Posterior cingulate gyrus (tissue), 11 donors: ENCODE measurements around the gene FH.

Experiments
- DNase-seq, 10 donors: peaks; one replicate each; pipeline versions ENCODE4 v3.0.0 to v3.0.0-alpha.2; 2020 to 2021; ENCODE audit warnings: mixed read lengths in 3 of 10
- intact Hi-C: fragments of 100-400 bp; cut with DNase I; formaldehyde crosslinking; loops from one replicate; pipeline ENCODE4 v1.15.1; 2023

The FH gene

DNA sequence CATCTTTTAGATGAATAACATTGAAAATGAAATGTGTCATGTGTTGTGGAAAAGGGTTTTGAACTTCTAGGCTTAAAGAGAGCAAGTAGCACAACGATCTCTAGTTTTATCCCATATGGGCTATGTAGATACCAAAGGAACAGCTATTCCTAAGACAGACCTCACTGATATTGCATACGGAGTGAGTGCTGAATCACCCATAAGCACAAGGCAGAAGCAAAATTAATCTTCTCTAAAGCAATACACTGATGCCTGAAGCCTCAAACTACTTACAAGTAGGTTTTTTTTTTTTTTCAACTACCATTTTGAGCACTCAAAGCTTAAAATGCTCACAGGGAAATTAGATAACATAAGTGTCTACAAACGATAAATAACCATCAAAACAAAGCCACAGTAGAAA, 7.6 kb upstream of the FH start:
- intact Hi-C loops = no loop called here
- DNase-seq = no peak

DNA sequence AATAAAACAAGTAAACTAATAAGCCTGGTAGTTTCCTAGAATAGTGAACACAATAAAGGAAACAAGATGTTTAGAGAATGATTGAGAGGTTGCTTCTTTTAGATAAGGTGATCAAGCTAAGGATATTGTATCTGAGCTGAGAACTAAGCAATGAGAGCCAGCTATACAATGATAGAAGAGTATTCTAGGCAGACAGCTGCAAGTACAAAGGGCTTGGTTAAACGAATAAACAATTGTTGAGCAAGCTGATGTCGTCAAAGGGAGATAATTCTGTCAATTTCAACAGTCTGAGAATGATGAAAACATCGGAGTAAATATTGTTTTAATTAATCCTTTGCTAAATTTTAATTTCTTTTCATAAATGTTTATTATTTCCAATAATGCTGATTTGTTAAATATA, 5.5 kb upstream of the FH start:
- intact Hi-C loops = no loop called here
- no peak for DNase-seq

DNA sequence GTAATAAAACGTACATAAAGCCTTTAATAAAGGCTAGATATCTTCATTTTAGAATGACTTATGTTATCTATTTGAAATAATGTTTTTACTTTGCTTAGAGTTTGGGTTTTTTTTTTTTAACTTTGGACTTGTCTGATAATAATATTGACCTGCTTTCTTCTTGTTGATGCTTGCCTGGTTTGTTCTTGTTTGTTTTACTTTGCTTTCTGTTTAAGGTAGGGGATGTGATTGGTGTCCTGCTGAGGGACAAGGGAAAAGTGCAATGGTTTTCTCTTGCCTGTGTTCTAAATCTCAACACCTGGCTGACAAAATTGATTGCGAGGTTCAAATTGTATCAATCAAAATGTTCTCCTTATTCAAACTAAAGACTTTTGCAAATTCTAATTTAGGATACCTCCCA, 2.2 kb upstream of the FH start:
- no peak for DNase-seq
- intact Hi-C loops = no loop called here

DNA sequence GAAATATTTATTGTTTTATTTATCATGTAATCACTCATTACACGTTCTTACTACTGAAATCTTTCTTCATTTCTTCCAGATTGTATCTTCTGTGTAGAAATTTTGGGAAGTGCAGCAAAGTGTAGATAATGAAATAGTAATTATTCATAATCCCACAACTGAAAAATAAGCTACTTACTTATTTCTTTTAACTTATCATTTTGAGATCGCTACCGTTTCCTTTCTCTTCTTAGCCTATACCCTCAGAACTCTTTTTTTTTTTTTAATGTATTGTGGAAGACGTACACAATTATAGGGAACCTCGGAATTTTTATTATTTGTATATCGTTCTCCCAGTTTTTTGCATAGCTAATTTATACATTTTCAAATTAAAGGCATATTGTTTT, 518 bp upstream of the FH start:
- intact Hi-C loops = no loop called here

DNA sequence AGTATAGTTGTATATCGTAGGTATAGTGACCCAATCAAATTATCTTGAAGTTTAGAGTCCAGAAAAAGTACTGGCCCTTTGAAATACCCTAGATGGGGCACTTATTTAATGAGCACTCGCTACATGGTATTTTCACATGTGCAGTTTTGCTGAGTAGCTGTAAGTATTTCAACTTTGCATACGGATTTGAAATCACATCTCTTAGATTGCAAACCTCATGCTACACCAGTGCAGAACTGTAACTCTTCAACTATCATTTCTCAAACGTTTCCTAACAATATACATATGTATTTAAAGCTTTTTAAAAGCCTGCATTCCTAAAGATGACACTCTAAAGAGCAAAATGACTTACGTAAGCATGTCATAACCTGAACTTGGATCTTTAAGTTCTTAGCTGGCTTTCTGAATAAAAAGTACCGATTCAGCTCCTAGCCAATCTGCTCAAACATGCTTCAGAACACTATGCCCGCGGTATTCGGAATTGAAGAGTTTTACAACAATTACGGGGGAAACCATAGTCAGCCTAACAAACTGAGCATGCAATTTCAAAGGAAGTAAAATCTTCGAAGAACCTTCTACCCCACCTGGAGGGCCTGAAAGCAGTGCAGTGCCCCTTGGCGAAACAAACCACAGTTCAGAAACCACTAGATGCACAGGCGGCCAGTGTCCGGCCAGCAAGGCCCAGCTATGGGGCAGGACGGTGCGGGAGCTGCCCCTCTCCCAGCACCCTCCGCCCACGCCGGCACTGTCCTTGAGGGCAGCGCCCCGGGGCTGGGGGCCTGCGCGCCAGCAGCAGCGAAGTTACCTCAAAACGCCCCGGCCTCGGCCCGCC, 863 bp downstream of the FH start:
- peak in 2 of 10 donors; percentile 8 to 72 for DNase-seq
- intact Hi-C loops = no loop called here

More for the DNA sequence above, 518 bp upstream of the FH start:
- no peak for DNase-seq

DNA sequence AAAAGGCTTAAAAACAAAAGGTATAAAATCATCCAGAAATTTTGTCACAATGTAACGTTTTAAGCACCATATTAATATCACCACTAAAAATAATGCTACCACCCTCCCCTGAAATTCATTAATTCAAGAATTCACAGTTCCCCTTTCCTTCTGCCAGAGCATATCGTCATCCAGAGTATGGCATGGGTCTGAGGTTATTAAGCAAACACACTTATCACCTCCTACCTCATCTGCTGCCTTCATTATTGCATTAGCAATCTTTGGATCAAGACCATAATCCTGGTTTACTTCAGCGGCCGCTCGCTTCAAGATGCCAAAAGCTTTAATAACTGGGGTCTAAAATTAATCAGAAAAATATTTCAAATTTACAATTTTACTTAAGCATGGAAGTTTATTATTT, 6.2 kb downstream of the FH start:
- no peak for DNase-seq
- intact Hi-C loops = no loop called here

DNA sequence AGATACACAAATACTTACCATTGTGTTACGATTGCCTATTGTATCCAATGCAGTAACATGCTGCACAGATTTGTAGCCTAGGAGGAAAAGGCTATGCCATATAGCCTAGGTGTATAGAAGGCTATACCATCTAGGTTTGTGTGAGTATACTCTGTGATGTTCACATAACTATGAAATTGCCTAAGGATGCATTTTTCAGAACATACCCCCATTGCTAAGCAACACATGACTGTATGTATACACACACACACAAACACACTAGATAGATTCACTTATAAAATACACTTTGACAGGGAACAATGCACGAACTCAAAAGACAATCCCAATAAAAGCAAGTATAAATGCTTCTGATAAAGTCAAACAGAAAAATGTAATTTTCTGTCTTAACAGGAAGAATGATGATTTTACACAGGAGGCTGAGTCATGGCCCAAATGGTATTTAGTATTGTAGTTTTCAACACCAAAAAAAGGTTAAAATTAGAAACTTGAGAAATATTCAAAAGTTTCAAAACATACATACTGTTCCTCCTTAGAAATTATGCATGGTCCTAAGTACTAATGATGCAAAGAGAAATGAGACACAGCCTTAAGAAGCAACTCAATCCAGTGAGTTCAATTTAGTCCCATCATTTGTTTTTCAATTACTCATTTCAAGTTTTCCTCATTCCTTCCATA, 12.2 kb downstream of the FH start:
- intact Hi-C loops = no loop called here
- DNase-seq = no peak

DNA sequence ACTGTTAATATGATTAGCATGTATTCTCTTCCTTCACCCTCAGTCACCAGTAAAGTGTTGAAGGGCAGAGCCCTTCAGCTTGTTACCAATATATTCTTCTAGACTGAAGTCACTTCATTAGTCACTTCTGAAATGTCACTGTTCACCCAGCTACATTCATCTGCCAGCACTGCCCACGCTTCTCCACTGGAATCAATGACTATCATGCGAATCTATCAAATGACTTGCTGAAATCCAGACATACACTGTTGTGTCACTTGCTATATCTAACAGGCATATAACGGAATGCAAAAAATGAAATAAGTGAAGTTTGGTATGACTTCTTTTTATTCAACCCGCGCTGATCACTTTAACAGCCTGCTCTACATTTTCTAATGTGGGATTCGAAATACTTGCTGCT, 16.1 kb downstream of the FH start:
- no peak for DNase-seq
- intact Hi-C loops = loop anchor here (5.0 kb wide), 1 partner anchor 771 kb away; no protein-coding TSS in a partner anchor

DNA sequence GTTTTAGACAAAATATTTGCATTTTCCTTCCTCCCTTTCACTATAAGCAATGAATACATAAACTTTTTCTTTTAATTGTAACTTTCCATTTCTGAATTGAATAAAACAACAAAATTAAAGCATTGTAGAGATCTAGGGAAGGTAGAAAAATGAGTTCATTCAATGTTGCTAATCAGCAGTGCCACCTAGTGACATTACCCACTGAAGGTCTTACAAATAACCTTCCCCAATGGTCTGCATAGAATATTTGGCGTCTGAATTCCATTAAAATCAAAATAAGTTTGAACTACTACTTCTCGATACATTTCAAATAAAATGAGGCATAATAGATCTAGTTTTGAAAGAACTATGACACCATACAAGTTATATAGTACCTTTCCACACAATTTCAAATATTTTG, 19.6 kb downstream of the FH start:
- intact Hi-C loops = loop anchor here (5.0 kb wide), 1 partner anchor 768 kb away; no protein-coding TSS in a partner anchor
- DNase-seq = no peak

DNA sequence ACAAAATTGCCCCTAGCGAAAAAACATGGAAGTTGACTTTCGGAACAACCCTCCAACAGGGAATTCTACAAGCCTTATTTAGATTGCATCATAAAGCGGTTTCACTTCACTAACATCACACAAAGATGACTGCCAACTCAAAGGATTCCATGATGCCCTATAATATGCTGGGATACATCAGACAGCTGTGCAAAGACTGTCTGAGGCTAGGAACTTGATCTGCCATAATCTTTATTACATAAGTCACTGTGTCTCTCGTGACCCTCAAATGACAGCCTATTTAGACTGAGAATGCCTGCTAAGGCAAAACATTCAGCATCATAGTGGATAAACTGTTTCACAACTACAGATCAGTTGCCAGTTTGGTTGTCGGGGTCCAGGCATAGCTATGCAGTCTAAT, 23.8 kb downstream of the FH start:
- no peak for DNase-seq
- intact Hi-C loops = no loop called here

DNA sequence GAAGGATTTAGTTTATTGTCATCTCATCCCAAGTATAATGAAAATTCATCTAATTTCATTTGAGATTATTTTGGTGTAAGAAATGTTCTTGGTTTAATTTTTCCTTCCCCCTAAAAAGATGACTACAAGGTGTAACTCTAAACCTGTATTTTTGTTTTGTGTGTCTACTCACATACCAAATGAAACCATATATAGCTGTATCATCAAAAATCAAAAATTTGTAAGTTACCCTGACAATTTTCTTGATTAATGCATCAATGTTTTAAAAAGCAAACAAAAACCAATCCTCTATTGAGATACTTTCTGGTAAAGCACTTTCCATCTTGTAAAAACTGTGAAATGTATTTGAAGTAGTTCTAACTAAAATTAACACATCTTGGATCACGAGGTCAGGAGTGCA, 30.8 kb downstream of the FH start:
- intact Hi-C loops = no loop called here
- no peak for DNase-seq

DNA sequence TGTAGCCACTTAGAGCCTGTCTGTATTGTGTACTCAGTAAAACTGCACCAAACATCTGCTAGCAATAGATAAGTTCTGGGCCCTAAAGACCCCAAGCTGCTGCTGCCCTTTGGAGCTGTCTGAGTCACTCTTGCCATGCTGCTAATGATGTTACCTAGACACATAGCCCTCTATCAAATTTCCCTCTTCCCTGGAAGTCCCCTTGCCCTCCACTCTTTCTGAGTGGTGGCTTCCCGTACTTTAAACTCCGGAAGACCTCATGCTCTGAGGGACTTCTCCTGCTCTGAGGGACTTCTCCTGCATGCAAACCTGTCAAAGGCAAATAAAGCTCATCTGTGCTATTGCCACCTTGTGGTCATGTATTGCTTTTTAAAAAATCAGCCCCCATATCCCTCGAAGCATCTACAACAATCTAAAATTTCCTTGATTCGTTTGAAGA, 34.0 kb downstream of the FH start:
- DNase-seq = no peak
- intact Hi-C loops = no loop called here

DNA sequence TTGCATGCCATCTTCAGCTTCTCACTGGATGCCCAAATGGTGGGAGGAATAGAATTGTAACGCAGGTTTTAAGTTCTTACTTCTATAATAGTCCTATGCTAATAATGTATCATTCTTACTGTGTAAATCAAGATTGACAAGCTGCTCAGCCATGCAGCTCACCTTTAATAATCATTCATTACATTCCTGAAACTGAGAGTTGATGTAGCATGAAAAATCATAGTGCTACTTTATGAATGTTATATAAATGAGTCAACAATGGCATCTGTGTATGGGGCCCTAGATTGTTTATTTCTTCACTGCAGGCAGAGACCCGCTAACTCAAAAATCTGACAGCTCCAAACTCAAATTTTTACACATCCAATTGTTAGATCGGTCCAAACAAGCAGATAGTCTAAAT, 34.4 kb downstream of the FH start:
- intact Hi-C loops = no loop called here
- DNase-seq = no peak

DNA sequence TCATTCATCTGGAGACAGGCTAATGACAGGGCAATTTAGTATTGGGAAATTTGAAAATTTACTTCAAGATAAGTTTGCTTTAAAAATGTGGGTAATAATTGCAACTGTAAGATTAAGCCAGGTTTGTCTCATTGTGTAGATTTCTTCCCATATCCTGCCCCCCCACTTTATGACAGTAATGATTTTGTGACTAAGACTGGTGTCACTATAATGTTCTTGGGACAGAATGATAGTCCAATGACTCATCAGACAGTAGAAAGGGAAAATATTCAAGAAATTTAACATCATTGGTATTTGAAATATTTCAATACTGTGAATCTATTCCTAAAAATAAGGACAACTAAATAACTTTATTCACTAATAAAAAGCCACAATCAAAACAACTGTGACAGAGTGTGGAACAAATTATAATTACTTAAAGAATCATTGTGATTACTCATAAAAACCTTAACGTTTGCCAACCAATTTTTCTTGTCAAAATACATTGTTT, 36.7 kb downstream of the FH start:
- intact Hi-C loops = no loop called here
- DNase-seq = no peak

DNA sequence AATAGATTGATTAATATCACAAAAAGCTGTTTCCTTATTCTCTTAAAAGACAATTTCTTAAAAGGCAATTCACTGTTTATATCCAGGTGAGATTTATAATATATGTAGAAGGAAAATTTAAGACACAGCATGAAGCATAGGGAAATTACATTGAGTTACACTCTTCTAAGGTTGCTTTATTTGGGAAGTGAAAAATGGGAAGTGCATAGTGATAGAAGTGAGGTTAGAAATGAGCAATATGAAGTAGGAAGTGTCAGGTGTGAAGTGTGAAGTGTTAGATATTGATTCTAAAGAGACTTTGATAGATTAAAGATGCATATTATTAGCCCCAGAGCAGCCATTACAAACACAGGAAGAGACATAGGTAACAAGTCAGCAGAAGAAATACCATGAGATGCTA, 40.3 kb downstream of the FH start:
- intact Hi-C loops = no loop called here
- DNase-seq = no peak

DNA sequence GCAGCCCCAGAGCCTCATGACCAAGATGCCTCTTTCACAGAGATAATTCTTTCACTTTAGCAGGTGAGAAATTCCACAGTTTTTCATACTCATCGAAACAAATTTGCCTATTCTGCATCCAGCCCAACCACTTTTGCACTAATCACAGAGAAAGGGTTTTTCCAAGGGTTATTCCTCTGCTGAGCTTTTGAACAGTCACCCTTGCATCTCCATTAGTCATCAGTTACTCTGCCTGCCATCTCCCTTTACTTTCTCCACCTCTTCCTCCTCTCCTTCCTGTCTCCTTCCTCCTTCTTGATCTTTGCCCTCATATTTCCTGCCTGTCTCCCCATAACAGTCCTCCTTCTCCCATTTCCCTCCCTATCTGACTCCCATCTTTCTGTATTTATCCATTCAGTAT, 43.9 kb downstream of the FH start:
- intact Hi-C loops = no loop called here
- DNase-seq = no peak

DNA sequence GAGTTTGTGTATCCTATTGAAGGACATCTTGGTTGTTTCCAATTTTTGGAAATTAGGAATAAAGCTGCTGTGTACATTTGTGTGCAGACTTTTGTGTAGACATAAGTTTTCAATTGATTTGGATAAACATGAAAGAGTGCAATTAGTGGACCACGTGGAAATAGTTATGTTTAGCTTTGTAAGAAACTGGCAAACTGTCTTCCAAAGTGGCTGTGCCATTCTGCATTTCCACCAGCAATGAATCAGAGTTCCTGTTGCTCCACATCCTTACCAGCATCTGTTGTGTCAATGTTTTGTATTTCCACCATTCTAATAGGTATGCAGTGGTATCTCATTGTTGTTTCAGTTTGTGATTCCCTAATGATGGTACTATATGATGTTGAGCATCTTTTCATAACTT, 46.5 kb downstream of the FH start:
- no peak for DNase-seq
- intact Hi-C loops = no loop called here

DNA sequence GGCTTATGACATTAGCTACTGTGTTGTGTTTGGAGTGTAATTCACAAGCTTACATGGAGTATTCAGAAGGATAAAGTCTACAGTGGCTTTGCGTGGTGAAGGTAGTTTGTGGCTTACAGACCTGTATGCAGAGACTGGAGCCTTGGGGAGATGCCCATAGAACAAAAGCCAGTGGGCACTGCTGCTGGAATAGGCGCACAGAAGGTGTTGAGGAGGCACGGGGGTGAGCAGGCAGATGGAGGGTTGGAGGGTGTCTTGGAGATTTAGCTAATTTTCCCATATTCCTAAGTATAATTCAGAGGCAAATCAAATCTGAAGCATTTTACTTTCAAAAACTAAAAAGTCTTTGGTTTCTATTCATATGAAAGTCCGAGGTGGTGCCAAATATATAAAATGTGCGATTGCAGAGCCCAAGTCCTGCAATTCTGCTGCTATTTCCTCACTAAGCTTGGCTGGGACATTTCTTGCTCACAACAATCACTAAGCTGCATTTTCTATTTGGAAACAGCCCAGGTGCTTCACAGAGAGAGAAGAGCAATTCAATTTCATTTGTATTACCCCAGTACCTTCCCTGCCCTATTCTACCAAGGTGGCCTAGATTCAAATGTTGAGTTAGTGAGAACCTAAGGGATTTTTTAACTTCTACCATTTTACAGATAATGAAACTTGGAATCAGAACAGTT, 48.5 kb downstream of the FH start:
- peak in 7 of 10 donors; percentile 11 to 86 (median 34) for DNase-seq
- intact Hi-C loops = no loop called here

DNA sequence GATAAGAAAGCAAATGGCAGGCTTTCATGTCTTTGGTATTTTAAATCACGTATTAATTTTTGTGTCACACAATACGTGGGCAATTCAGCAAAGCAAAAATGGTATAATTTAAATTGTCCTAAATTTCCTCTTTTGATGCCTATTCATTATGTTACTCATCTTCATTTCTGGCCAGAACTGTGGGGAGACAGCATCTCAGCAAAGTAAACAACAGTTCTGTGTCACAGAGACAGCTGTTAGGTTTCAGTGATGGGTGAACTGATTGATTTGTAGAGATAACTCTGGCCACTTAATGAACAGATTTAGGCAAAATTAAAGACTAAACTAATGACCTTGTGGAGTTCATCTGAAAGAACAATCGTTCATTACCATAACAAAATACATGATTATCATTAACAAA, 49.2 kb downstream of the FH start:
- intact Hi-C loops = no loop called here
- DNase-seq = no peak

DNA sequence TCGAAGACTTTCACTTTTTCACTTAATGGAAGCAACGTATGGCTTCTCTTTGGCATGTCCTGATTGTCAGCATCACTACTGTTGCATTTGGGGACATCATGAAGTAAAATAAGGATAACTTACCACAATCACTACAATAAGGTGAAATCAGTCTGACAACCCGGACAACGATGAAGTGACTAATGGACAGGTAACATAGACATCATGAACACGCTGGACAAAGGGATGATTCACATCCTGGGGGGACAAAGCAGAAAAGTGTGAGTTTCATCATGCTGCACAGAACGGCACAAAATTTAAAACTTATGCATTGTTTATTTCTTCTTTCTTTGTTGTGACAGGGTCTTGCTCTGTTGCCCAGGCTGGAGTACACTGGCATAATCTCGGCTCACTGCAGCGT, 53.9 kb downstream of the FH start:
- no peak for DNase-seq
- intact Hi-C loops = no loop called here

DNA sequence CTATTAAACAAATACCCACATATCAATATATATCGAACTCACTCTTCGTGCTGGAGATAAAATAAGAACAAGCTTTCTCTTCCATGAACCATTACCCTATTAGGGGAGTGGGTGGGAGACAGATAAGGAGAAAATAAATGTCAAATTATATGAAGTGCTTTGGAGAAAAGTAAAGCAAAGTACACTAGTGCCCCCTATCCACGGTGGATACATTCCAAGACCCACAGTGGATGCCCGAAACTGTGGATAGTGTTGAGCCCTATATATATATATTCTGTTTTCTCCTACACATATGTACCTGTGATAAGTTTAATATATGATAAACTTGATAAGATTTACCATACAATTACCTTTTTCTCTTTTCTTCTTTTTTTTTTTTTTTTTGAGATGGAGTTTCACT, 54.6 kb downstream of the FH start:
- intact Hi-C loops = no loop called here
- DNase-seq = no peak
